Psoas muscle (tissue), 8 donors: ENCODE measurements around the gene GCHFR. TPM values are rescaled to one million over a fixed set of nuclear protein-coding genes. Genes with fewer than 3 reads are reported as not detected.

ENCODE experiments used
- ATAC-seq, 4 donors: fragments of 200-7000 bp; cut with Tn5 transposase; one replicate each; pipeline ENCODE4 v1.9.1; 2020; ENCODE audit warnings: moderate library complexity in 3 of 4, mild to moderate bottlenecking in 2 of 4
- DNase-seq, 2 donors: peaks; one replicate each; pipeline ENCODE4 v3.0.0-alpha.2; 2020
- H3K27ac ChIP-seq: fragments of 200-600 bp; one replicate; pipeline ENCODE4 v1.8.0; 2022
- H3K27me3 ChIP-seq, 3 donors: fragments of 200-600 bp in 1 of 3; one replicate each; pipeline versions ENCODE4 v1.6.1 to v1.8.0; 2013 to 2022; ENCODE audit warnings: low read length in 2 of 3, mild to moderate bottlenecking in 2 of 3, moderate library complexity in 1 of 3; ENCODE audit not compliant: insufficient read depth in 3 of 3
- H3K36me3 ChIP-seq, 2 donors: fragments of 200-600 bp in 1 of 2; one replicate each; pipeline versions ENCODE4 v1.6.1 to v1.8.0; 2013 to 2022; ENCODE audit warnings: low read depth in 1 of 2, mild to moderate bottlenecking in 1 of 2, moderate library complexity in 1 of 2; ENCODE audit not compliant: insufficient read depth in 1 of 2
- H3K4me1 ChIP-seq: fragments of 200-600 bp; one replicate; pipeline ENCODE4 v1.8.0; 2022
- H3K4me3 ChIP-seq: fragments of 200-600 bp; one replicate; pipeline ENCODE4 v1.8.0; 2022; ENCODE audit warnings: mild to moderate bottlenecking
- H3K9me3 ChIP-seq: fragments of 200-600 bp; one replicate; pipeline ENCODE4 v1.8.0; 2022
- WGBS, 3 donors: extraction: QIAGEN DNeasy Blood & Tissue Kit; methylation state at CpG; one replicate each; pipeline versions ENCODE4 v1.1.6 to v1.1.7; 2013; 5-methylcytosine and 5-hydroxymethylcytosine counted together
- intact Hi-C, 2 donors: fragments of 100-400 bp; cut with DNase I; formaldehyde crosslinking; loops; one replicate each; pipeline versions ENCODE4 v1.11.0 to v1.14.2; 2022
- polyA plus RNA-seq, 3 donors: library from polyadenylated mRNA; stranded (reverse); fragments of 200-250 nt; gene quantifications; one replicate each; pipeline ENCODE4 v1.2.3, GENCODE V29; 2013
- total RNA-seq, 4 donors: library from RNA; stranded (reverse); fragmentation: NEBNext Ultra II Directional in 2 of 4; extraction: Animal tissue kit (Norgen Biotek cat#: 25700) in 2 of 4; gene quantifications; one replicate each; pipeline versions ENCODE4 v1.2.1 to v1.2.4, GENCODE V29; 2021 to 2023
- TF ChIP-seq, protein P1 (sequence below): fragments of 200-600 bp; IDR thresholded peaks from one replicate; pipeline ENCODE4 v1.8.0; 2022; ENCODE audit warnings: antibody characterized with exemption
- donor health status: healthy with polysubstance abuse.
- donor health status: DM: no; HTN: no; CAD: no; lungs with moderate emphysema.
- donor health status: Bipolar disorder and iron deficiency.
- donor health status: healthy.
- donor health status: DM: yes; HTN: yes; CAD: no.
- donor health status: DM: no; HTN: no; CAD: no.
- donor health status: DM: no; HTN: no; CAD: no.
- donor health status: DM: yes; HTN: yes; CAD: no.

The GCHFR gene
- total and polyA plus RNA-seq, 7 donors, result 1.5 to 6.7 (median 4.3) TPM

DNA sequence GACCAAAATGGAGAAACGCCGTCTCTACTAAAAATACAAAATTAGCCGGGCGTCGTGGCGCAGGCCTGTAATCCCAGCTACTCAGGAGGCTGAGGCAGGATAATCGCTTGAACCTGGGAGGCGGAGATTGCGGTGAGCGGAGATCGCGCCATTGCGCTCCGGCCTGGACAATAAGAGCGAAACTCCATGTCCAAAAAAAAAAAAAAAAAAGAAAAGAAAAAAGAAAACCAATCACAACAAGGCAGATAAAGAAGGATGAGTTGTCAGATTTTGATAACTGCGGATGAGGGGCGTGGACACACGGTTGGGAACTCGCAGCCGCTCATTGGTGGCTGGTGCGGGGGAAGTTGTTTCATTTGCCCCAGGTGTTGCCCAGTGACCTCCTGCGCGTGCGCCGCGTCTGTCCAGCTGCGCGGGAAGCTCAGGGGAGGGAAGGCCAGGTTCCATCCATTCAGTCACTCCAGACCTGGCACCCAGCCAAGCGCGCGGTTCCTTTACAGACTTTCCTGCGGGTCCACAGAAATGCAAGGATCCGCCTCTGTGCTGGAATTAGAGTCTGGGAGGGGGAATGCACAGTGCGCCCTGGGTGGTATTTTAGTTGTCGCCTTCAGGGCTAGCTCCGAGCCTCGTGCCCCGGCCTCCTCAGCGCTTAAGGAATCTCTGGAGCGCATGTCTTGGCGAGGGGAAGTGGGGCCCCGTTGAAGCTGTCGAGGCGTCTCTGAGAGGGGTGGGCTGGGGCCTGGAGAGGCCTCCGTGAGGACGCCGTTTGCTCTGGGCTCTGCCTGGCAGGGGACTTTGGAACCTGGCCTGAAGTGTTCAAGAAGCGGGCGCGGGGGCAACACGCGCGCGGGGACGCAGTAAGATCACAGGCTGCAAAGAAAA is 708 bp upstream of the GCHFR start:
- H3K27ac ChIP-seq, result peak overlapping the region; percentile 76
- no peaks in the 10 kb centered on the region for H3K9me3 ChIP-seq
- WGBS, 3 donors, result 27 to 31% (median 30%) methylated on average over 54 to 55 of the region's 55 CpGs
- H3K4me1 ChIP-seq, result peaks cover 16% of the 10 kb centered on the region
- intact Hi-C loops, result no loop called here
- peak overlapping the region; percentile 71 for H3K4me3 ChIP-seq
- peaks cover 0 to 10% of the 10 kb centered on the region in 2 donors for H3K36me3 ChIP-seq
- TF ChIP-seq, protein P1, sequence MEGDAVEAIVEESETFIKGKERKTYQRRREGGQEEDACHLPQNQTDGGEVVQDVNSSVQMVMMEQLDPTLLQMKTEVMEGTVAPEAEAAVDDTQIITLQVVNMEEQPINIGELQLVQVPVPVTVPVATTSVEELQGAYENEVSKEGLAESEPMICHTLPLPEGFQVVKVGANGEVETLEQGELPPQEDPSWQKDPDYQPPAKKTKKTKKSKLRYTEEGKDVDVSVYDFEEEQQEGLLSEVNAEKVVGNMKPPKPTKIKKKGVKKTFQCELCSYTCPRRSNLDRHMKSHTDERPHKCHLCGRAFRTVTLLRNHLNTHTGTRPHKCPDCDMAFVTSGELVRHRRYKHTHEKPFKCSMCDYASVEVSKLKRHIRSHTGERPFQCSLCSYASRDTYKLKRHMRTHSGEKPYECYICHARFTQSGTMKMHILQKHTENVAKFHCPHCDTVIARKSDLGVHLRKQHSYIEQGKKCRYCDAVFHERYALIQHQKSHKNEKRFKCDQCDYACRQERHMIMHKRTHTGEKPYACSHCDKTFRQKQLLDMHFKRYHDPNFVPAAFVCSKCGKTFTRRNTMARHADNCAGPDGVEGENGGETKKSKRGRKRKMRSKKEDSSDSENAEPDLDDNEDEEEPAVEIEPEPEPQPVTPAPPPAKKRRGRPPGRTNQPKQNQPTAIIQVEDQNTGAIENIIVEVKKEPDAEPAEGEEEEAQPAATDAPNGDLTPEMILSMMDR, result no peak
- H3K27me3 ChIP-seq, result no peaks in the 10 kb centered on the region
- peak; percentile 21 to 37 (median 32) for ATAC-seq
- DNase-seq, result peak; percentile 72 to 81

DNA sequence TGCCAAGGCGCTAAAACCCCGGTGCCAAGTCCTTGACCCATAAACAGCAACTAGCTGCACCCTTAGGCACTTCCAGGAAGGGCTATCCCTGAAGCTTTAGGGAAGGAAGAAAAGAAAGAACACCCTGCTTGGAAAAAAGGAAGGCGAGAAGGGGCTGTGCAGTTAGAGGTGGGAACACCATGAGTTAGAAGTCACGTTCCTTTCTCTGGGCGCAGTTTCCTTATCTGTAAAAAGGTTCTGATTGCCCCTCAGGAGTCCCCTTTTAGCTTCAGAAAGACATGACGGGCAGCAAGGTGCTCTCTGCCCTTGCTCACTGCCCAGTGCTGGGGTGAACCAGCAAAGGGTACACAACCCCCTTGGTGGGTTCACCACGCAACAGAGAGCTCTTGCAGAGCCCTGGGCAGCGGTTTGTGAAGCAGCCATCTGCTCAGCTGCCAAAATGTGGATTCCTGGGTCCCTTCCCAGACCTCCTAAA is 798 bp downstream of the GCHFR start:
- H3K9me3 ChIP-seq, result no peaks in the 10 kb centered on the region
- TF ChIP-seq, protein P1, result no peak
- peak overlapping the region; percentile 71 for H3K4me3 ChIP-seq
- peak overlapping the region; percentile 76 for H3K27ac ChIP-seq
- H3K27me3 ChIP-seq, result no peaks in the 10 kb centered on the region
- H3K4me1 ChIP-seq, result peaks cover 16% of the 10 kb centered on the region
- H3K36me3 ChIP-seq, result peaks cover 0 to 12% of the 10 kb centered on the region in 2 donors
- ATAC-seq, result peak in 3 of 4 donors; percentile 18 to 21 (median 19)
- WGBS, 3 donors, result 22 to 46% (median 29%) methylated on average over 8 of the region's 8 CpGs
- DNase-seq, result peak in 1 of 2 donors; percentile 35
- intact Hi-C loops, result no loop called here

GRCh38 chr15:40766194-40766815 is 2.4 kb downstream of the GCHFR start:
- Histone ChIP-seq H3K27ac (no peak overlapping the region), H3K36me3 (peaks cover 0 to 24% of the 10 kb centered on the region in 2 donors), H3K4me3 (no peak overlapping the region), H3K9me3 (no peaks in the 10 kb centered on the region), H3K4me1 (peaks cover 16% of the 10 kb centered on the region), H3K27me3 (no peaks in the 10 kb centered on the region)
- TF ChIP-seq, protein P1, result no peak
- 55 to 75% (median 60%) methylated on average over 7 of the region's 7 CpGs for WGBS, 3 donors
- DNase-seq (no peak), ATAC-seq (no peak)
- intact Hi-C loops, result no loop called here

- no peaks in the 10 kb centered on the region for H3K9me3 ChIP-seq
- ATAC-seq, result no peak
- no peak overlapping the region for H3K27ac ChIP-seq
- peaks cover 0 to 30% of the 10 kb centered on the region in 2 donors for H3K36me3 ChIP-seq
- intact Hi-C loops, result no loop called here
- no peak for DNase-seq
- H3K27me3 ChIP-seq, result no peaks in the 10 kb centered on the region
- TF ChIP-seq, protein P1, result no peak
- 91% methylated on average over 32 of the region's 32 CpGs for WGBS, 3 donors
- H3K4me3 ChIP-seq, result no peak overlapping the region
- peaks cover 16% of the 10 kb centered on the region for H3K4me1 ChIP-seq
These were observed 3.3 kb downstream of the GCHFR start for GRCh38 chr15:40766906-40767837.
